A549 treated with AZD2906 at 1 μM for 4 hours (cell line): Measurements from ENCODE around the gene S100A1. TPM values are rescaled to one million over a fixed set of nuclear protein-coding genes. Genes with fewer than 3 reads are reported as not detected.

Experiments
- total RNA-seq: library from RNA; stranded (reverse); fragments of 200-300 nt; extraction: Qiagen RNA extraction; gene quantifications from 5 replicates; pipeline ENCODE4 v1.2.3, GENCODE V29; 2022

Gene S100A1
- total RNA-seq: 0.22 to 1.2 TPM (median 0.87 TPM) in 5 replicates

DNA sequence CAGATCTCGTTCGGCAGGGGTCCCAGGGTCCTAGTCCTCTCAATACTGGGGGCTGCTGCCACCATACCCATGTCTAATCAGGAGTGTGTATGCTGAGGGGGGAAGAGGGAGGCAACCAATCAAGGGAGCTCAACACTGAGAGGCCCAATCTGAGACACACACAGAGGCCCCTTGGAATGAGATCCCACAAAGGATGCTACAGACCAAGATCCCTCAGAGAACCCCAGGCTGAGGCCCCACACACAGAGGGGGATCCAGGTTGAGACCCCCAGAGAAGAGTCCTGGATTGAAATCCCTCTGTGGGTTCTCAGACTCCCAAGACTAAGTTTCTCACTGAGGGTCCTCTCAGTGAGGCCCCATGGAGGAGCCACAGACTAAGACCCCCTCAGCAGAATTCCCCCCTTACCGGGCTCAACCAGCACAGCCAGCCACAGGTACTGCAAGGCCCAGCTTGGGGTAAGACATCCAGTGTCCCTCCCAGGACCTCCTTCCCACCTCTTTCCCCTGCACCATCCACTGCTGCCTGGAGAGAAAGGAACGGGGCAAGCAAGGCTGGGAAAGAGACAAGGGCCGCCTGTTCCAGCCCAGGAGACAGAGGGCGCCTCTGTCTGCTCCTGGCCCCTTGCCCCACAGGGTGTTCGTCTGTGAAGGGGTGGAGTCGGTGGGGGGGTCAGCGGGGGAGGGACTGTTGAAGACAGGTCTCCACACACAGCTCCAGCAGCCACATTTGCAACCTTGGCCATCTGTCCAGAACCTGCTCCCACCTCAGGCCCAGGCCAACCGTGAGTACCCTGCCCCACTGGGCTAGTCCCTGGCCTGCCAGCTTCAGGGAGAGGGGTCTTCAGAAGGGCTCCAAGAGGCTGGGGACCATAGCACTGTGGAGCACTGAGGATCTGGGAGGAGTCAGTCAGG lies at the start of gene S100A1:
TSS of gene S100A1 (plus strand) at position 720 of the 912 bp plus-strand sequence. CDS start 2,088 bp downstream, outside the sequence.

DNA sequence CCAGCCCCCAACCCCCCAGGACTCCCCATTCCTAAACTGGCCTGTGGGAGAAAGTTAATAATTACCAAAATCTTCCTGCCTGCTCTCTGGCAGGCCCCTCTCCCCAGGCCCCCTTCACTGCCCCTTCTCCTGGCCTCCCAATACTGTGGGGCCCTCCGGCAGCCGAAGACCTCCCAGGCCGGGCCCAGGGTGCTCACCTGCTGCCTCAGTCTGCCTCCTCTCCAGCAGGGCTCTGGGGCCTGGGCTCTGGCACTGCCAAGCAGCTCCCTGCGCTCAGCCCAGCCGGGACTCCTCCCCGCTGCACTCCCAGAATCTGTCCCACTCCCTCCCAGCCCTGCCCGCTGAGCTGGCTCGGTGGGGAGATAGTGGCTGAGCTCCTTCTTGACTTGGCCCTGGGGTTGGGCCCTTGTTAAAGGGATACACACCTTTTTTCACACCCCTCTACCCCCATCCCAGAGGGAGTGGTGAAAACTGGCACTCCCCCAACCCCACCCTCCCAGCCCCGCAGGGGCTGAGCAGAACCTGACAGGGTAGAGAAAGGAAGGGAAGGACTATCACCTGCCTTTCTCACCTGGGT lies 15.4 kb upstream of the S100A1 start, which contains the start of gene S100A16:
TSS of gene S100A16 (minus strand) at position 383 of the 577 bp plus-strand sequence. CDS start 4,986 bp downstream, outside the sequence.

DNA sequence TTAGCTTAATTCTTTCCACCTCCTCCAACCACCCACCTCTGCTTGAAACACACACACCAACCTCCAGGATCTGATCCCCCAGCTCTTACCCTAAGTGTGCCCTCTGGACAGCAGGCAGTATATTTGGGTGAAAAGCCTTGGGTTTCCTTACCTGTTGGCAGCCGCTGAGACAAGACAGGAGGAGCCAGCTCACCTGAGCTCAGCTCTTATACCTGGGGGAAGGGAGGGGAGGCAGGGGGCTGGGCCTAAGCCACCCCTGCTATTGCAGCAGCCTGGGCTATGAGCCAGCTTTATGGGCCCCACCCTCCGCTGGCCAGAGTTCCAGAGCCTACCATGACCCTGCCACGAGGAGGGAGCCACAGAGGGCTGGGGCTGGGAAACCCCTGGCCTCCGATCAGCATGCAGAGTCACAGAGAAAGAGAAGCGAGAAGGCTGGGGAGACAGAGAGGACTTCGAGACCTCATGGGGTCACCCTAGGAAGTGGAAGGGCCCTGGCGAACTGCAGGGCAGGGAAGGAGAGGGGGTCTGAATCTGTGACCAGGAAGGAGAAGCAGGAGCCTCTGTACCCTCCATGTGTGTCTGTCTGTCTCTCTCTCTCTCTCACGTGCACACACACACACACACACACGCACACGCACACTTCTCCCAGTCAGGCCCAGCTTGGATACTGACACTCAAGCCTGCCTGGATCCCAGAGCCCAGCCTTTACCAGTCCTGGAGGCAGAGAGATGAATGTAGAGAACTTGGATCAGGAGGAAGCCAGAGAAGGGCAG lies 11.9 kb upstream of the S100A1 start, which contains the start of gene S100A14:
TSS of gene S100A14 (minus strand) at position 182 of the 773 bp plus-strand sequence. CDS start 467 bp downstream, outside the sequence.

DNA sequence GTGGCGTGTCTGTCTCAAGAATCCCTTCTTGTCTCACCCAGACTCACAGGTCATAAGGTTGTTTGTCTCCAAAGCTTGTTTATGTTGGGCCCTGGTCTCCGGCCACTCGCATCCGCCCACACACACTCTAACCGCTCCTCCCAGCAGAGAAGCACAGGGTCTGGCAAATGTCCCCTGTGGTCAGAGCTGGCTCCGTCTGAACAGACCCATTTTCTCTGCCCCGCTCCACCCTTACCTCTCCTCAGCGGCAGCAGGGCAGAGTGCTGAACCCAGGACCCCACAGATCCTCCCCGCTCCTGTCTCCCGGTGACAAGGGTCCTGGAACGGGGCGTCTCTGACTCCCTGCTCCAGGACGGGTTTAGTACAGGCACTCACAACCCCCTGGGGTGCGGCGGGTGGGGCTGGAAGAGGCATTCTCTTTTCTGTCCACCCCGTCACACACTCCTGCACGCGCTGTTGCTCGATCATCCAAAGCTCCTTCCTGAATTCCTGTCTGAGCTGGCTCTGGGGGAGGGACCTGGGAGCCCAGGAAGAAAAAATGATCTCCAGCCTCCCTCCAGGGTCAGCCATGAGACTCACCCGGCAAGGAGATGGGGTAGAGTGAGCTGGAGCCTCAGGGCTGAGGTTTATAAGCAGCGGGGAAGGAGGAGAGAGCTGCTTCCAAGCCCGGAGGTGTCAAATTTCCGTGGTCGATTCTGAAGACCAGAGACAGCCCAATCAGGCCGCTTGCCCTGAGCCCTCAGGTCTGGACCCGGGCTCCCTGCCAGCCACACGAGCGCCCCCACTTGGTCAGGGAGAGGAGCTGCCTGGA lies 1.1 kb upstream of the S100A1 start, which contains the start of gene S100A13:
TSS of gene S100A13 (minus strand) at position 602 of the 811 bp plus-strand sequence. CDS start 1,033 bp downstream, outside the sequence.

DNA sequence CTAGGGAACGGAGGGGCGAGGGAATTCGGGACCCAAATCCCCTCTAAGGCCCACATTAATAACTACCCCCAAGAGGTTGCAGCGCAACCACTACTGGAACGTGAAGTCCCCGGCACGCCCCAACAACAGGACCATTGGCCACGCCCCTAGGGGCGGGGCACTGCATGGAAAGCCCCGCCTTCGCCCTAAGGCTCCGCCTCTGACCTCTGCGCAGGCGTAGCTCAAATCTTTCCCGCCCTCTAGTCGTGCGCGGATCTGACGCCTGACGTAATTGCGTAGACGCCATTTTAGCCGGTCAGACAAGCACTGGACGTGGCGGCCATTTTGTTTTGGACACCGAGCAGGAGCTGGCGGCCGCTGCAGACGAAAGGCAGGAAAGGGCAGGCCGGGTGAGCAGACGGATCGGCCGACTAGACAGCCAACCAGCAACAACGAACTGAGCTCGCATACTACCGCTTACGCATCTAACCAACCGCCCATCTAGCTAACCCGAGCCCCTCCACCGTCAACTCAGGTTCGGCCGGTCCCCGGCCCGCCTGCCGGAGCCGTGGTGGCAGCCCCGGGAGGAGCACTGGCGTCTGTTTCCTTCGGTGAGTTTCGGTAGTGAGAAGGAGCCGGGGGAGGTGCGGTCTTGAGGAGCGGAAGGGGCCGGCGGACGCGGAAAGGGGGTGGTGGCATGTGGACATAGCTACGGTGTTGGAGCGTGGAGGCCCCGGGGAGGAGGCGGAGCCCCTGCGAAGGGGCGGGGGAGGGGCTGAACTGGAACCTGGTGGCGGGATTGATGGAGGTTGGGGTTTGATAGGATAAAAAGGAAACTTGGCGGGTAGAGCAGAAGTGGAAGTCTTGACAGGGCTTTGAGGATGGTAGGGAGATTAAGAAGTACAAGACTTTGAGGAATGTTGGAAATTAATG lies 5.8 kb downstream of the S100A1 start, which contains the start of gene CHTOP:
TSS of gene CHTOP (plus strand) at position 313 of the 912 bp plus-strand sequence. CDS start 2,523 bp downstream, outside the sequence.

DNA sequence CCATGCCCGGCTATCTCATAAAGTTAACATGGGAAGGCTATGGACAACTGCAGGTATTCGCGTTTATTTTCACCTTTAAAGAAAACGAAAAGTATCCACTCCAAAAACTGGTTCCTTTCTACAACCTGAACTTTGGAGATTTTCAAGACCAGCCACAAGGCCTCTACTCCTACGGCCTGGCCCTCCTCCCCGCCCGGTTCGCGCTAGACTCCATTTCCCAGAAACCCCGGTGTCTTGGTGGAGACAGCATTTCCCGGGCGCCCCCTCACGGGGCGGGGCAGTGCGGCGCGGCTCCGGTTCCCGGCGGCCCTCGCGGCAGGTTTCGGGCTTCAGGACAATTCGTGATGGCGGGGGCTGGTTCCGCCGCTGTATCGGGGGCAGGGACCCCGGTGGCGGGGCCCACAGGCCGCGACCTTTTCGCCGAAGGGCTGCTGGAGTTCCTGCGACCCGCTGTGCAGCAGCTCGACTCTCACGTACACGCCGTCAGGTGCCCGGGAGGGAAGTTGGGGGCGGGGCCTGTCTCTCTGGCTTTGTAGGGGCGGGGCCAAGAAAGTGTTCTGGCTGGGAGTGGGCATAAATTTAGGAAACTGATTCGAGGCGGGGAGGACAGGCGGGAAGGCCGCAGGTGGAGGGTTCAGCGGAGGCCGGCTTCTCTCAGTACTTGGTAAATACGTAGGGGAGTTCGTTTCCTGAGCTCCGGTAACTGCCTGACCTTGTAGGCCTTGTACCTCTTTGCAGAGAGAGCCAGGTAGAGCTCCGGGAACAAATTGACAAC lies 30.4 kb downstream of the S100A1 start, which contains the start of gene SNAPIN:
TSS of gene SNAPIN (plus strand) at position 304 of the 775 bp plus-strand sequence. CDS start at position 345, 41 bp downstream.

DNA sequence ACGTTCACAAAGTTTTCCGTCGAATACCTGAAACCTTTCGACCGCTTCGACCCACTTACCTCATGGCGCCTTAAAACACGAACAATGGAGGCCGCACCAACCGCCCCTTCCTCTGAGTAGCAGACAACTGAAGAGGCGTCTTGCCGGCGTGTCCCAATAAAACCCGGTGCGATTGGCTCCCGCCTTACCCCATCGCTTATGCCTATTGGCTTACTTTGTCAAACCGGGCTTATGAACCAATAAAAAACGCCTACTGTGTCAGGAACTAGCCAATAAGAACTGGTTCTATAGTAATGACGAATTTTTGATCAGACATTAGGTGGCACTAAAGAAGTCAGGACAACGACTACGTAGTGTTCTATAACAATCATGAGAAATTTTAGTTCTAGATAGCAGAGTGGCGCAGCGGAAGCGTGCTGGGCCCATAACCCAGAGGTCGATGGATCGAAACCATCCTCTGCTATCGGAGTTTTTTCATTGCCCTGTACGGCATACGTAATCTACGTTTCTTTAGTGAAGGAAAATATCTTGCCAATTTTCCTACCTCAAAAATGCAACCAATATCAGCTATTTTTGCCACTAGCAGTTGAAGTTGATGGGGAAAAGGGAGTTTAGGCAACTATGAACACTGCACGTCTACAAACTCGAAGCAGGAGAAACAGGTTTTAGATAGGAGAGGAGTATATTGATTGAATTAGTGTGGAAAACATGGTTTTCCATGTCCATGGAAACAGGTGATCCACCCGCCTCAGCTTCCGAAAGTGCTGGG lies 42.8 kb downstream of the S100A1 start, which contains the start of gene ILF2:
TSS of gene ILF2 (minus strand) at position 135 of the 769 bp plus-strand sequence. CDS start at position 64, 71 bp downstream.

DNA sequence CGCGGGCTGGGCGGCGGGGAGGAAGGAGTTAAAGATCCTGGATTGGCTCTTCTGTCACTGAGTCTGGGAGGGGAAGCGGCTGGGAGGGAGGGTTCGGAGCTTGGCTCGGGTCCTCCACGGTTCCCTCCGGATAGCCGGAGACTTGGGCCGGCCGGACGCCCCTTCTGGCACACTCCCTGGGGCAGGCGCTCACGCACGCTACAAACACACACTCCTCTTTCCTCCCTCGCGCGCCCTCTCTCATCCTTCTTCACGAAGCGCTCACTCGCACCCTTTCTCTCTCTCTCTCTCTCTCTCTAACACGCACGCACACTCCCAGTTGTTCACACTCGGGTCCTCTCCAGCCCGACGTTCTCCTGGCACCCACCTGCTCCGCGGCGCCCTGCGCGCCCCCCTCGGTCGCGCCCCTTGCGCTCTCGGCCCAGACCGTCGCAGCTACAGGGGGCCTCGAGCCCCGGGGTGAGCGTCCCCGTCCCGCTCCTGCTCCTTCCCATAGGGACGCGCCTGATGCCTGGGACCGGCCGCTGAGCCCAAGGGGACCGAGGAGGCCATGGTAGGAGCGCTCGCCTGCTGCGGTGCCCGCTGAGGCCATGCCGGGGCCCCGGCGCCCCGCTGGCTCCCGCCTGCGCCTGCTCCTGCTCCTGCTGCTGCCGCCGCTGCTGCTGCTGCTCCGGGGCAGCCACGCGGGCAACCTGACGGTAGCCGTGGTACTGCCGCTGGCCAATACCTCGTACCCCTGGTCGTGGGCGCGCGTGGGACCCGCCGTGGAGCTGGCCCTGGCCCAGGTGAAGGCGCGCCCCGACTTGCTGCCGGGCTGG lies 50.5 kb downstream of the S100A1 start, which contains the start of gene NPR1:
TSS of gene NPR1 (plus strand) at position 170 of the 818 bp plus-strand sequence. CDS start at position 591, 421 bp downstream.

Other genes with a start within 250 kb of the S100A1 start
- gene S100A8, start 237.4 kb upstream of the S100A1 start, total RNA-seq: not detected in 5 replicates
- gene S100A7A, start 211.9 kb upstream of the S100A1 start, total RNA-seq: not detected in 5 replicates
- not detected in 5 replicates for gene S100A7, start 167.8 kb upstream of the S100A1 start, total RNA-seq
- 3,320 to 3,871 TPM (median 3,675 TPM) in 5 replicates for gene S100A6, start 92.4 kb upstream of the S100A1 start, total RNA-seq
- 0.88 to 1.2 TPM (median 1.0 TPM) in 5 replicates for gene S100A5, start 87.5 kb upstream of the S100A1 start, total RNA-seq
- gene S100A4, start 82.6 kb upstream of the S100A1 start, total RNA-seq: 1,598 to 1,843 TPM (median 1,619 TPM) in 5 replicates
- gene S100A3, start 79.2 kb upstream of the S100A1 start, total RNA-seq: 110 to 126 TPM (median 119 TPM) in 5 replicates
- 18.7 to 33.7 TPM (median 27.4 TPM) in 5 replicates for gene S100A2, start 62.6 kb upstream of the S100A1 start, total RNA-seq
- gene S100A16, start 15.3 kb upstream of the S100A1 start, total RNA-seq: 479 to 567 TPM (median 534 TPM) in 5 replicates
- 0.23 to 0.66 TPM (median 0.46 TPM) in 5 replicates for gene S100A14, start 12.1 kb upstream of the S100A1 start, total RNA-seq
- 171 to 189 TPM (median 177 TPM) in 5 replicates for gene S100A13, start 929 bp upstream of the S100A1 start, total RNA-seq
- gene CHTOP, start 5.6 kb downstream of the S100A1 start, total RNA-seq: 69.2 to 85.3 TPM (median 78.7 TPM) in 5 replicates
- gene SNAPIN, start 30.3 kb downstream of the S100A1 start, total RNA-seq: 52.2 to 59.6 TPM (median 55.8 TPM) in 5 replicates
- 253 to 292 TPM (median 262 TPM) in 5 replicates for gene ILF2, start 42.6 kb downstream of the S100A1 start, total RNA-seq
- 1.6 to 2.8 TPM (median 2.6 TPM) in 5 replicates for gene NPR1, start 50.3 kb downstream of the S100A1 start, total RNA-seq
- 17.0 to 22.0 TPM (median 20.2 TPM) in 5 replicates for gene INTS3, start 99.6 kb downstream of the S100A1 start, total RNA-seq
- 1.1 to 2.0 TPM (median 1.5 TPM) in 5 replicates for gene SLC27A3, start 147.0 kb downstream of the S100A1 start, total RNA-seq